ENCODE results near the gene CCSER1.
"Not testable (repeated sequence)": the region's sequence is repeated elsewhere in the genome, so short reads cannot be mapped to it uniquely, and the experiment has no call there.

The CCSER1 gene

GRCh38 chr4:91304292-91304691 lies 1177.1 kb downstream of the CCSER1 start:
- Mint-ChIP-seq H3K9me3 (peaks cover 20% of the 10 kb centered on the region), H3K4me3 (no peak overlapping the region), H3K4me1 (ENCODE audit: low read depth) (no peaks in the 10 kb centered on the region), H3K36me3 (ENCODE audit: low read depth) (no peaks in the 10 kb centered on the region), H3K27me3 (ENCODE audit: low read depth) (no peaks in the 10 kb centered on the region), H3K27ac (no peak overlapping the region)
- no peak for DNase-seq (ENCODE audit: low spot score)

- H3K4me1 Mint-ChIP-seq (ENCODE audit: low read depth), result no peaks in the 10 kb centered on the region
- no peaks in the 10 kb centered on the region for H3K36me3 Mint-ChIP-seq (ENCODE audit: low read depth)
- no peak for DNase-seq (ENCODE audit: low spot score)
- no peak overlapping the region for H3K27ac Mint-ChIP-seq
- H3K9me3 Mint-ChIP-seq, result peaks cover 24% of the 10 kb centered on the region
- H3K4me3 Mint-ChIP-seq, result no peak overlapping the region
- no peaks in the 10 kb centered on the region for H3K27me3 Mint-ChIP-seq (ENCODE audit: low read depth)
Measured at GRCh38 chr4:91317434-91317833, 1190.2 kb downstream of the CCSER1 start.

DNA sequence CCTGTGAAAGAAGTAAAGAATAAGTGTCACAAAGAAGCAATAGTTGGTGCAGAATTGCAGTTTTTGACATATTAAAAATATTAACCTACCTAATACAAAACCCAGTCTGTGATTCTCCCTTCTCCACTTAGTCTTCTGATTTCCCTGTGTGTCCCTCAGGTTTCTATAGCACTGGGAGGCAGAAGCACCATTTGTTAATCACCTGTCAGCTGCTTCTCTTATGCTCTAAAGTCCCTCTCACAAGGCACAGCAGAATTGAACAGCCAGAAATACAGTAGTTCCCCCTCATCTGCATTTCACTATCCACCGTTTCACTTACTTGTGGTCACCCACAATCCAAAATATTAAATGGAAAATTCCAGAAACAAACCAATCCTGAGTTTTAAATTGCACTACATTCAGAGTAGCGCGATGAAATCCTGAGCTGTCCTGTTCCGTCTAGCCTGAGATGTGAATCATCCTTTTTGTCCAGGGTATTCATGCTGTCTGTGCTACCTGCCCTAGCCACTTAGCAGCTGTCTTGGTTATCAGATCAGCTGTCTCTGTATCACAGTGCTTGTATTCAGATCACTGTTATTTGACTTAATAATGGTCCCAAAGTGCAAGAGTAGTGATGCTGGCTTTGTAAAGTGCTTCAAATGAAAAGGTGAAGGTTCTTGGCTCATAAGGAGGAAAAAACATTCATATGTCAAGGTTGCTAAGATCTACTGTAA lies 1192.5 kb downstream of the CCSER1 start:
- H3K4me1 Mint-ChIP-seq (ENCODE audit: low read depth), result no peaks in the 10 kb centered on the region
- no peak overlapping the region for H3K4me3 Mint-ChIP-seq
- no peak for DNase-seq (ENCODE audit: low spot score)
- H3K36me3 Mint-ChIP-seq (ENCODE audit: low read depth), result no peaks in the 10 kb centered on the region
- no peaks in the 10 kb centered on the region for H3K27me3 Mint-ChIP-seq (ENCODE audit: low read depth)
- no peak overlapping the region for H3K27ac Mint-ChIP-seq
- H3K9me3 Mint-ChIP-seq, result peaks cover 15% of the 10 kb centered on the region

- Mint-ChIP-seq H3K4me1 (ENCODE audit: low read depth) (no peaks in the 10 kb centered on the region), H3K27ac (no peak overlapping the region), H3K27me3 (ENCODE audit: low read depth) (no peaks in the 10 kb centered on the region), H3K36me3 (ENCODE audit: low read depth) (no peaks in the 10 kb centered on the region), H3K4me3 (no peak overlapping the region), H3K9me3 (peaks cover 35% of the 10 kb centered on the region)
- DNase-seq (ENCODE audit: low spot score), result no peak
Measured at GRCh38 chr4:91322961-91323360, 1195.8 kb downstream of the CCSER1 start.

- Mint-ChIP-seq H3K27ac (no peak overlapping the region), H3K27me3 (ENCODE audit: low read depth) (no peaks in the 10 kb centered on the region), H3K36me3 (ENCODE audit: low read depth) (no peaks in the 10 kb centered on the region), H3K4me3 (no peak overlapping the region), H3K9me3 (peaks cover 40% of the 10 kb centered on the region), H3K4me1 (ENCODE audit: low read depth) (no peaks in the 10 kb centered on the region)
- no peak for DNase-seq (ENCODE audit: low spot score)
Measured at GRCh38 chr4:91325495-91325894, 1198.3 kb downstream of the CCSER1 start.

GRCh38 chr4:91326167-91326566 lies 1199.0 kb downstream of the CCSER1 start:
- not testable (repeated sequence) for DNase-seq (ENCODE audit: low spot score); H3K4me1 Mint-ChIP-seq (ENCODE audit: low read depth); H3K27me3 Mint-ChIP-seq (ENCODE audit: low read depth); H3K27ac Mint-ChIP-seq; H3K4me3 Mint-ChIP-seq; H3K36me3 Mint-ChIP-seq (ENCODE audit: low read depth)
- H3K9me3 Mint-ChIP-seq, result peaks cover 40% of the 10 kb centered on the region

DNA sequence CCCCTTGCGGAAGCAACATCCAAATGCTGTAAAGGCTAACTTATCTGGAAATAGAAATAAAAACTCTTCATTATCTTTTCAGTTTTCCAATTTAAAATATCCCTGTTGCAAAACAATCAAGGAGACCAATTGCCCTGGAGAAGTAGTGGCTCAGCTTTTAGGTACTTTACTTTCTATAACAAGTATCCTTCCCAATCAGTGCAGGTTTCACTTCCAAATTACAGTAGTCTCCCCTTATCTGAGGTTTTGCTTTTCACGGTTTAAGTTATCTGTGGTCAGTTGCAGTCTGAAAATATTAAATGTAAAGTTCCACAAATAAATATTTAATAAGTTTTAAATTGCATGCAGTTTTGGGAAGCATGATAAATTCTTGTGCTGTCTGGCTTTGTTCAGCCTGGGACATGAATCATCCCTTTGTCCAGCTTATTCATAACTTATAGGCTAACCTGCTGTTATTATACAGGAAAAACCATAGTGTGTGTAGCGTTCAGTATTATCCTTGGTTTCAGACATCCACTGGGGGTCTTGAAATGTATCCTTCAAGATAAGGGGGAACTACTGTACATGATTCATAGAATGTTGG lies 1203.5 kb downstream of the CCSER1 start:
- H3K36me3 Mint-ChIP-seq (ENCODE audit: low read depth), result no peaks in the 10 kb centered on the region

DNA sequence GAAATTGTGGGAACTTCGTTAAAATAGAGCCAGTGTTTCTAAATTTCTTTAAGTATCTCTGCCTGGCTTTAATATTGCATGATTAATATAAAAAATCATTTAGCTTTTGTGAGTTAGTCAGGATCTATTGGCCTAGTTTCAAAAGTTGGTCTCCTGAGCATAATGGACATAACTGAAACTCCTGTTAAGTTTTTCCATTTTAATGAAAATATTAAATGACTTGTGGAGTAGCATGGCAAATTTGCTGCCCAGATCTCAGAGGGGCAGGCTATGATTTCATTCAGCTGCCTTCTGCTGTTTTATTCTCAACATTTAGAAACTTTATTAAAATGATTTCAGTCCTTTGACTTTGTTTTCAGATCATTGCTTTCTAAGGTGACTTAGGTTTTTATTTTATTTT lies 1213.6 kb downstream of the CCSER1 start:
- no peaks in the 10 kb centered on the region for H3K4me1 Mint-ChIP-seq (ENCODE audit: low read depth)
- no peaks in the 10 kb centered on the region for H3K27me3 Mint-ChIP-seq (ENCODE audit: low read depth)
- H3K27ac Mint-ChIP-seq, result no peak overlapping the region
- H3K4me3 Mint-ChIP-seq, result no peak overlapping the region
- H3K36me3 Mint-ChIP-seq (ENCODE audit: low read depth), result no peaks in the 10 kb centered on the region
- DNase-seq (ENCODE audit: low spot score), result no peak
- H3K9me3 Mint-ChIP-seq, result peaks cover 1% of the 10 kb centered on the region

More for the DNA sequence above, 1203.5 kb downstream of the CCSER1 start:
- Mint-ChIP-seq H3K9me3 (peaks cover 29% of the 10 kb centered on the region), H3K27ac (no peak overlapping the region), H3K4me1 (ENCODE audit: low read depth) (no peaks in the 10 kb centered on the region), H3K27me3 (ENCODE audit: low read depth) (no peaks in the 10 kb centered on the region), H3K4me3 (no peak overlapping the region)
- no peak for DNase-seq (ENCODE audit: low spot score)

- H3K36me3 Mint-ChIP-seq (ENCODE audit: low read depth), result no peaks in the 10 kb centered on the region
- H3K9me3 Mint-ChIP-seq, result peaks cover 14% of the 10 kb centered on the region
- H3K4me1 Mint-ChIP-seq (ENCODE audit: low read depth), result no peaks in the 10 kb centered on the region
- no peaks in the 10 kb centered on the region for H3K27me3 Mint-ChIP-seq (ENCODE audit: low read depth)
- no peak for DNase-seq (ENCODE audit: low spot score)
- no peak overlapping the region for H3K4me3 Mint-ChIP-seq
- H3K27ac Mint-ChIP-seq, result no peak overlapping the region
Measured at GRCh38 chr4:91345632-91346031, 1218.4 kb downstream of the CCSER1 start.

DNA sequence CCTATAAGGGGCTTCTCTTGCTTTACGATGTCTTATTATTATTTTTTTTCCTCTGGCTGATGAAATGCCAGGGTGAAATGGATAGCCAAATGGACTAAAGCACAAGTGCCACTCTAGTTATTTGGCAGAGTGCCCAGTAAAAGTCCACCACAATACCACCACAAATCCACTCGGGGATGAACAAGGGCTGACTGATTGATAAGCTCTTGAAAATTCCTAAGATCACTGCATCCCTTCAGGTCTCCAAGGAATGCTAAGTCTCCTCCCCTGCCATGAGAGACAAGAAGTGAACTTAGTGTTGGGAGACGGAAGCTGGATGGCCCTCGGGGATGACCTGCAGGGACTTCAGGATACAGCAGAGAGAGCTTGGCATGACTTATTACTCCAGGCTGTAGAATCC lies 1229.3 kb downstream of the CCSER1 start:
- H3K4me1 Mint-ChIP-seq (ENCODE audit: low read depth); H3K36me3 Mint-ChIP-seq (ENCODE audit: low read depth); H3K27ac Mint-ChIP-seq; H3K4me3 Mint-ChIP-seq; H3K27me3 Mint-ChIP-seq (ENCODE audit: low read depth); DNase-seq (ENCODE audit: low spot score): not testable (repeated sequence)
- peaks cover 37% of the 10 kb centered on the region for H3K9me3 Mint-ChIP-seq

DNA sequence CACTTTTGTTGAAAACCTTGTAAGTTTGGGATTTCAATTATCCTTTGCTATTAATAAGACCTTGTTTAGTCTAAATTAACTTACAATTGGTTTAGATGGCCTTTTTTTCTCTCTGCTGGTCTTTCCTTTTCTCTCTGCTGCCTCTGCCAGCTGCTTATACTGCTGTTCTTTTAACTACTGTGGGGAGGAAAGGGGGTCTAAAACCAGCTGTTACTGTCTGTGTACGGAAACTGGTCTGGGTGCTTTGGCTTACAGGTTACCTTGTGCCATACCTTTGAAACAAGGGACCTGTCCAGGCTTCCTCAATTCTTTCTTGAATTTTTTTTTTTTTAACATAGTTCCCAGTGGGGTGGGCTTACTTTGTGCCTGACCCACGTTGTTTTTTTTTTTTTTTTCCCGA lies 1230.8 kb downstream of the CCSER1 start:
- H3K4me1 Mint-ChIP-seq (ENCODE audit: low read depth), result not testable (repeated sequence)
- peaks cover 48% of the 10 kb centered on the region for H3K9me3 Mint-ChIP-seq

DNA sequence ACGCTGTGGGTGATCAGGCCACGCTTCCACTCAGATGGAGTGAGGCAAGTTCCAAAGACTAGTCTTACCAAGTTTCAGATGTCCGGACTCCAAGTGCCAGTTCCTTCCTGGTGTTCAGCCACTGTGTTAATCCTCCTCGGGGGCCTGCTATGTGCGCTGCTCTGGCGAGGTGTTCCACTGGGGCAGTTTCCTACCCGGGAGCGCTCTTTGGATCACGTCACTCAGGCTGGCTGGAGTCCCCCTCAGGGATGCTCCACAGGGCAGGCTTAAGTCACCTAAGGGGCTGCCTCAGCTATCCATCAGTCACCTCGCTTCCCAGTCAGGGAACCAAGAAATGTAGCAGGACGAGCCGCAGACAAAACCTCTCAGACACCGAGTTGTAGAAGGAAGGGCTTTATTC lies 1231.4 kb downstream of the CCSER1 start:
- not testable (repeated sequence) for H3K27me3 Mint-ChIP-seq (ENCODE audit: low read depth); H3K27ac Mint-ChIP-seq
- H3K9me3 Mint-ChIP-seq, result peaks cover 44% of the 10 kb centered on the region

More for the DNA sequence above, 1230.8 kb downstream of the CCSER1 start:
- DNase-seq (ENCODE audit: low spot score); H3K36me3 Mint-ChIP-seq (ENCODE audit: low read depth); H3K27me3 Mint-ChIP-seq (ENCODE audit: low read depth); H3K27ac Mint-ChIP-seq; H3K4me3 Mint-ChIP-seq: not testable (repeated sequence)

GRCh38 chr4:91359041-91360031 lies 1232.1 kb downstream of the CCSER1 start:
- no peak overlapping the region for H3K4me3 Mint-ChIP-seq
- no peaks in the 10 kb centered on the region for H3K4me1 Mint-ChIP-seq (ENCODE audit: low read depth)
- DNase-seq (ENCODE audit: low spot score), result no peak
- no peaks in the 10 kb centered on the region for H3K27me3 Mint-ChIP-seq (ENCODE audit: low read depth)
- no peak overlapping the region for H3K27ac Mint-ChIP-seq
- no peaks in the 10 kb centered on the region for H3K36me3 Mint-ChIP-seq (ENCODE audit: low read depth)
- H3K9me3 Mint-ChIP-seq, result peaks cover 40% of the 10 kb centered on the region

More for the DNA sequence above, 1231.4 kb downstream of the CCSER1 start:
- DNase-seq (ENCODE audit: low spot score); H3K36me3 Mint-ChIP-seq (ENCODE audit: low read depth); H3K4me3 Mint-ChIP-seq; H3K4me1 Mint-ChIP-seq (ENCODE audit: low read depth): not testable (repeated sequence)

GRCh38 chr4:91362125-91362524 lies 1234.9 kb downstream of the CCSER1 start:
- Mint-ChIP-seq H3K27ac (no peak overlapping the region), H3K27me3 (ENCODE audit: low read depth) (no peaks in the 10 kb centered on the region), H3K36me3 (ENCODE audit: low read depth) (no peaks in the 10 kb centered on the region), H3K4me1 (ENCODE audit: low read depth) (no peaks in the 10 kb centered on the region), H3K4me3 (no peak overlapping the region), H3K9me3 (peaks cover 36% of the 10 kb centered on the region)
- DNase-seq (ENCODE audit: low spot score), result no peak
